SK-N-SH (cell line): ENCODE measurements around the gene OSBP2.

Source experiments
- EZH2phosphoT487 ChIP-seq: fragments of 200-600 bp; sonication (generic); IDR thresholded peaks from 2 replicates; pipeline ENCODE4 v1.6.1; 2017; ENCODE audit warnings: low read depth, mixed run types, mild to moderate bottlenecking, antibody characterized with exemption, moderate library complexity, borderline replicate concordance
- RCOR1 ChIP-seq: fragments of 150-350 bp; IDR thresholded peaks from 2 replicates; pipeline ENCODE4 v1.6.1; 2017; ENCODE audit warnings: antibody characterized with exemption, low read length
- TAF1 ChIP-seq: IDR thresholded peaks from 2 replicates; pipeline ENCODE4 v1.6.1; 2012; ENCODE audit warnings: low read depth, mild to moderate bottlenecking, low read length, moderate library complexity, borderline replicate concordance
- TF ChIP-seq, protein P1 (sequence below): fragments of 200-600 bp; sonication (generic); IDR thresholded peaks from 2 replicates; pipeline ENCODE4 v1.6.1; 2017; ENCODE audit warnings: antibody characterized with exemption, mild to moderate bottlenecking, moderate library complexity

DNA sequence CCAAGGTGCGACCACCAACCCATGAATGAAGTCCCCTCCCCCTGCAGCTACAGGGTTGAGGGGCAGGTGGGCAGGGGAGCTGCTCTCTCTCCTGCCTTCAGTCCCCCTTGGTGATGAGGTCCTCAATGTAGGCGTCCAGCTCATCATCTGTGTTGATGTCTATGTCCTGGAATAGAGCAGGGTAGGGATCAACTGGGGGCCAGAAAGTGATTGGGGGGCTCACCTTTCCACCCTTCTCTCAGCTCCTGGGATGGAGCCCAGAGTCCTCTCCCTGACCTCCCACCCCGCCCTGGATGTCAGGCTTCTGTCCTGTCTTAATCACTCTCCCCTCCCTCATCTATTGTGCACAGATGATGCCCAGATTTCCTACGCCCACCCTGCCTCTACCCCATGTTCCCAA lies 232.0 kb downstream of the OSBP2 start:
- TF ChIP-seq, protein P1, sequence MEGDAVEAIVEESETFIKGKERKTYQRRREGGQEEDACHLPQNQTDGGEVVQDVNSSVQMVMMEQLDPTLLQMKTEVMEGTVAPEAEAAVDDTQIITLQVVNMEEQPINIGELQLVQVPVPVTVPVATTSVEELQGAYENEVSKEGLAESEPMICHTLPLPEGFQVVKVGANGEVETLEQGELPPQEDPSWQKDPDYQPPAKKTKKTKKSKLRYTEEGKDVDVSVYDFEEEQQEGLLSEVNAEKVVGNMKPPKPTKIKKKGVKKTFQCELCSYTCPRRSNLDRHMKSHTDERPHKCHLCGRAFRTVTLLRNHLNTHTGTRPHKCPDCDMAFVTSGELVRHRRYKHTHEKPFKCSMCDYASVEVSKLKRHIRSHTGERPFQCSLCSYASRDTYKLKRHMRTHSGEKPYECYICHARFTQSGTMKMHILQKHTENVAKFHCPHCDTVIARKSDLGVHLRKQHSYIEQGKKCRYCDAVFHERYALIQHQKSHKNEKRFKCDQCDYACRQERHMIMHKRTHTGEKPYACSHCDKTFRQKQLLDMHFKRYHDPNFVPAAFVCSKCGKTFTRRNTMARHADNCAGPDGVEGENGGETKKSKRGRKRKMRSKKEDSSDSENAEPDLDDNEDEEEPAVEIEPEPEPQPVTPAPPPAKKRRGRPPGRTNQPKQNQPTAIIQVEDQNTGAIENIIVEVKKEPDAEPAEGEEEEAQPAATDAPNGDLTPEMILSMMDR: no peak
- no peak for TF ChIP-seq RCOR1
- TF ChIP-seq TAF1: no peak
- TF ChIP-seq EZH2phosphoT487: no peak
